ENCODE data around the gene SYT17.

The SYT17 gene

DNA sequence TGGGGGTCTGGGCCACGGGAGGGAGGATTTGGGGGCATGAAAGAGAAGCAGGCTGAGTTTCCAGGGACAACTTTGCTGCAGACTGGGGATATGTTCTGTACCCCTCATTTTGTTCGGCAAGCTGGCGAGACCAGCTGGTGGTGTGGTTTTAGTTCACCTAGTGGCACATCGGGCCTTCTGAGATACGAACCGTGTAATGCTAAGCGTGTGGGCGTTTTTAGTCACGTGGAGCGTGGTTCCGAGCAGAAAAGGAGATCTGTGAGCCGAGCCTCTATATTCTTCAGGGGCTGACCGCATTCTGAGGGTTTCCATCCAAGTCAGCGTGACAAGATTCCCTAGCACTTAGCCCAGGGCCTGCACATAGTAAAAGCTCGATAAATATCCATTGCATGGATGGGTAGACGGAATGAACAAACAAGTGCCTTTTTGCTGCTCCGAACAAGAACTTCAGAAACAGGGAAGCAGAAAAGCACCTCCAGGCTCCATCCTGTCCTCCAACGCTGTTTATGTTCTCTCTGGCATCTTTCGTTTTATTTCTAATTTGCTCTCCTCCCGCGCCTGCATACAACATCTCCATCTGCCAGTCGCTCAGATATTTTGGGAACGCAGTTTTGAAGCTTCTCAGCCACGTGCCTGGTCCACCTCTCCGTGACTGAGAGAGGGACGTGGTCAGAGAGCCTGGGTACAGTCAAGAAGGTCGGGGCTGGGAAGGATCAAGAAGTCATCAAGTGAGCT lies 5.8 kb downstream of the SYT17 start:
- H2AFZ ChIP-seq (ENCODE audit: low read length) = no peak overlapping the region
- H3K4me2 ChIP-seq (ENCODE audit: low read depth, low read length, poor library complexity, severe bottlenecking) = no peak overlapping the region
- no peaks in the 10 kb centered on the region for H3F3A ChIP-seq (ENCODE audit: low read depth)
- TF ChIP-seq EZH2phosphoT487 (IDR thresholded peaks at IDR 0.05; ENCODE audit: borderline replicate concordance) = no peak
- TF ChIP-seq, protein P1, sequence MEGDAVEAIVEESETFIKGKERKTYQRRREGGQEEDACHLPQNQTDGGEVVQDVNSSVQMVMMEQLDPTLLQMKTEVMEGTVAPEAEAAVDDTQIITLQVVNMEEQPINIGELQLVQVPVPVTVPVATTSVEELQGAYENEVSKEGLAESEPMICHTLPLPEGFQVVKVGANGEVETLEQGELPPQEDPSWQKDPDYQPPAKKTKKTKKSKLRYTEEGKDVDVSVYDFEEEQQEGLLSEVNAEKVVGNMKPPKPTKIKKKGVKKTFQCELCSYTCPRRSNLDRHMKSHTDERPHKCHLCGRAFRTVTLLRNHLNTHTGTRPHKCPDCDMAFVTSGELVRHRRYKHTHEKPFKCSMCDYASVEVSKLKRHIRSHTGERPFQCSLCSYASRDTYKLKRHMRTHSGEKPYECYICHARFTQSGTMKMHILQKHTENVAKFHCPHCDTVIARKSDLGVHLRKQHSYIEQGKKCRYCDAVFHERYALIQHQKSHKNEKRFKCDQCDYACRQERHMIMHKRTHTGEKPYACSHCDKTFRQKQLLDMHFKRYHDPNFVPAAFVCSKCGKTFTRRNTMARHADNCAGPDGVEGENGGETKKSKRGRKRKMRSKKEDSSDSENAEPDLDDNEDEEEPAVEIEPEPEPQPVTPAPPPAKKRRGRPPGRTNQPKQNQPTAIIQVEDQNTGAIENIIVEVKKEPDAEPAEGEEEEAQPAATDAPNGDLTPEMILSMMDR (conservative IDR thresholded peaks at IDR 0.05; ENCODE audit: low read length) = no peak
- H3K36me3 ChIP-seq (ENCODE audit: insufficient read depth, low read length) = no peaks in the 10 kb centered on the region
- no peaks in the 10 kb centered on the region; the same call in 1 of the 2 replicates for H3K9me3 ChIP-seq (ENCODE audit: insufficient read depth, low read depth, low read length)
- no peaks in the 10 kb centered on the region for H3K9me2 ChIP-seq (replicated peaks; ENCODE audit: low read depth, low read length)
- H3K79me2 ChIP-seq (ENCODE audit: insufficient read depth, low read length) = no peaks in the 10 kb centered on the region
- no peaks in the 10 kb centered on the region for H3K27me3 ChIP-seq (ENCODE audit: insufficient read depth, low read length, poor library complexity, severe bottlenecking)
- no peaks in the 10 kb centered on the region for H4K20me1 ChIP-seq (ENCODE audit: insufficient read depth, low read length, poor library complexity, severe bottlenecking)
- H3K9ac ChIP-seq (ENCODE audit: low read depth, low read length, poor library complexity, severe bottlenecking) = no peak overlapping the region
- H3K4me3 ChIP-seq (ENCODE audit: low read length, poor library complexity, severe bottlenecking) = no peak overlapping the region
- H3K4me1 ChIP-seq (ENCODE audit: insufficient read depth, low read length, poor library complexity, severe bottlenecking) = no peaks in the 10 kb centered on the region

DNA sequence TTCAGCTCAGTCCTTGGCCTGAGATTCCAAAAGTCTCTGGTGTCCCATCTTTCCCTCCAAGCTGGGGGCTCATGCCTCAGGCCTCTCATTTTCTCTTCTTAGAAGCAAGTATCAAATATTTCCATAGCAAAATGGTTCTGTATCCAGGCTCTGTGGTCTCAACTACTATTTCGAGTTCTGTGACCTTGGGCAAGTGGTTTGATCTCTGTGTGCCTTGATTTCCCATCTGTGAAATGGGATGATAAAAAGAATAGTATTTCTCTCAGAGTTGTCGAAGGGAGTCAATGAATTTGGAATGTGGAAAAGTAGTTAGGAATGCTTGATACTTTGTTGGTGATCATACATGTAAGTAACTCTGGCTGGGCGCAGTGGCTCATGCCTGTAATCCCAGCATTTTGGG lies 6.4 kb downstream of the SYT17 start:
- no peak overlapping the region for H3K4me2 ChIP-seq (ENCODE audit: low read depth, low read length, poor library complexity, severe bottlenecking)
- H3K9me2 ChIP-seq (replicated peaks; ENCODE audit: low read depth, low read length) = no peaks in the 10 kb centered on the region
- H2AFZ ChIP-seq (ENCODE audit: low read length) = no peak overlapping the region
- H3K4me3 ChIP-seq (ENCODE audit: low read length, poor library complexity, severe bottlenecking) = no peak overlapping the region
- no peaks in the 10 kb centered on the region for H3K27me3 ChIP-seq (ENCODE audit: insufficient read depth, low read length, poor library complexity, severe bottlenecking)
- TF ChIP-seq, protein P1 (conservative IDR thresholded peaks at IDR 0.05; ENCODE audit: low read length) = no peak
- TF ChIP-seq EZH2phosphoT487 (IDR thresholded peaks at IDR 0.05; ENCODE audit: borderline replicate concordance) = no peak
- no peaks in the 10 kb centered on the region for H4K20me1 ChIP-seq (ENCODE audit: insufficient read depth, low read length, poor library complexity, severe bottlenecking)
- H3K9me3 ChIP-seq (ENCODE audit: insufficient read depth, low read depth, low read length) = no peaks in the 10 kb centered on the region; the same call in 1 of the 2 replicates
- no peaks in the 10 kb centered on the region for H3K36me3 ChIP-seq (ENCODE audit: insufficient read depth, low read length)
- H3F3A ChIP-seq (ENCODE audit: low read depth) = no peaks in the 10 kb centered on the region
- no peaks in the 10 kb centered on the region for H3K4me1 ChIP-seq (ENCODE audit: insufficient read depth, low read length, poor library complexity, severe bottlenecking)
- H3K79me2 ChIP-seq (ENCODE audit: insufficient read depth, low read length) = no peaks in the 10 kb centered on the region
- no peak overlapping the region for H3K9ac ChIP-seq (ENCODE audit: low read depth, low read length, poor library complexity, severe bottlenecking)

DNA sequence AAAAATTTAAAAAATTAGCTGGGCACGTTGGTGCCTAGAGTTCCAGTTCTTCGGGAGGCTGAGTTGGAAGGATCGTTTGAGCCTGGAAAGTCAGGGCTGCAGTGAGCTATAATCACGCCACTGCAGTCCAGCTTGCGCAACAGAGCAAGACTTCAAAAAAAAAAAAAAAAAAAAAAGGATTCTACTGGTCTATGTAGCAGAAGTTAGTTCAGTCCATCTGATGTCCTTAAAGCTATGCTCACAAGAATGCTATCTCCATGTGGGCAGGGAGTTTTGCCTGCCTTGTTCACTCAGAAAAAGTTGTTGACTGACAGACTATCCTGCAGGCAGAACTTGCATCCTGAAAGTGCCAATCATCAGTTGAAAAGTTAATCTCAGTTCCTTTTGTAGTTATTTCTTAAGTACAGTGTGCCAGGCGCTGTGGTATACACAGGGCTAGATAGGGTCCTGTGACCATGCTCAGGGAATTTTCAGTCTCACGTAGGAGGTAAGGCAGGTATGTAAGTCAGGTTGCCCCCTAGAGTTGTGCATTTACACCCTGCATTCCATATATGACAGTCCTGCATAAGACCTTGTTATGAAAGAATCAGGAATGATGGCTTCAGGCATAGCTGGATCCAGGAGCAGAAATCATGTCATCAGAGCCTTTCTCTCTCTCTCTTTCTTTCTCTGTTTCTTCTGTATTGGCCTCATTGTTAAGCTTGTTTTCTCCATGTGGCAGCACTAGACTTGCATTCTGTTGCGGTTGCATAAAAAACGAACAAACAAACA lies 7.6 kb downstream of the SYT17 start:
- Histone ChIP-seq H2AFZ (ENCODE audit: low read length) (no peak overlapping the region), H3K9me2 (replicated peaks; ENCODE audit: low read depth, low read length) (no peaks in the 10 kb centered on the region), H3K4me3 (ENCODE audit: low read length, poor library complexity, severe bottlenecking) (no peak overlapping the region), H3K9me3 (ENCODE audit: insufficient read depth, low read depth, low read length) (no peaks in the 10 kb centered on the region; the same call in 1 of the 2 replicates), H3K79me2 (ENCODE audit: insufficient read depth, low read length) (no peaks in the 10 kb centered on the region), H3K9ac (ENCODE audit: low read depth, low read length, poor library complexity, severe bottlenecking) (no peak overlapping the region), H3K4me1 (ENCODE audit: insufficient read depth, low read length, poor library complexity, severe bottlenecking) (no peaks in the 10 kb centered on the region), H3K27me3 (ENCODE audit: insufficient read depth, low read length, poor library complexity, severe bottlenecking) (no peaks in the 10 kb centered on the region), H3K36me3 (ENCODE audit: insufficient read depth, low read length) (no peaks in the 10 kb centered on the region), H3F3A (ENCODE audit: low read depth) (no peaks in the 10 kb centered on the region), H3K4me2 (ENCODE audit: low read depth, low read length, poor library complexity, severe bottlenecking) (no peak overlapping the region), H4K20me1 (ENCODE audit: insufficient read depth, low read length, poor library complexity, severe bottlenecking) (no peaks in the 10 kb centered on the region)
- TF ChIP-seq, protein P1 (conservative IDR thresholded peaks at IDR 0.05; ENCODE audit: low read length) = no peak
- TF ChIP-seq EZH2phosphoT487 (IDR thresholded peaks at IDR 0.05; ENCODE audit: borderline replicate concordance) = no peak

Data from Loucy (cell line).